ENCODE measurements around the gene AGMO. TPM values are rescaled to one million over a fixed set of nuclear protein-coding genes. Genes with fewer than 3 reads are reported as not detected.

Gene AGMO
- total RNA-seq, 3 donors from 2014 or later = 1.4 to 4.3 (median 1.6) TPM

DNA sequence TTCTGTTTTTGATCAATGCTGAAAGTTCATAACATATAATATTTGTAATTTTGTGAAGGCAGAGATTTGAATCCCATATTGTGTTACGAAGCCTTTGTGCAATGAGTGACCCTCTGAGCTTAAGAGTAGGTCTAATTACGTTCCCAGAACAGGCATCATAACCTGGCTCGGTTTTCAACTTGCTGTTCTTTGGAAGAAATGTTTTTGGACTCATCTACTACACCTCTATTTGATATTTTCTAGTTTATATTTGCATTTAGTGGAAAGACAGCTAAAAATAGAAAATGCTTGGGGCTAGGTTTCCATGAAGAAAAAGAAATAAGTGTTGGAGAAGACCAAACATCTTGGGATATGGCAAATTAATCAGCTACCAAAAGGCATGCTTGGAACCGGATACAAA lies 234.8 kb downstream of the AGMO start:
- Histone ChIP-seq H3K4me3 (no peak overlapping the region), H3K36me3 (no peaks in the 10 kb centered on the region), H3K27me3 (no peaks in the 10 kb centered on the region), H3K27ac (no peak overlapping the region), H3K4me1 (no peaks in the 10 kb centered on the region), H3K9me3 (no peaks in the 10 kb centered on the region)
- no peak for DNase-seq (ENCODE audit: low spot score in 2 of 2)
- intact Hi-C loops (cut with DNase I; ENCODE audit: low total_unique reads) = no loop called here
- TF ChIP-seq POLR2A (IDR thresholded peaks at IDR 0.05) (no peak), CTCF (IDR thresholded peaks at IDR 0.05) (no peak), POLR2AphosphoS5 (IDR thresholded peaks at IDR 0.05) (no peak)

DNA sequence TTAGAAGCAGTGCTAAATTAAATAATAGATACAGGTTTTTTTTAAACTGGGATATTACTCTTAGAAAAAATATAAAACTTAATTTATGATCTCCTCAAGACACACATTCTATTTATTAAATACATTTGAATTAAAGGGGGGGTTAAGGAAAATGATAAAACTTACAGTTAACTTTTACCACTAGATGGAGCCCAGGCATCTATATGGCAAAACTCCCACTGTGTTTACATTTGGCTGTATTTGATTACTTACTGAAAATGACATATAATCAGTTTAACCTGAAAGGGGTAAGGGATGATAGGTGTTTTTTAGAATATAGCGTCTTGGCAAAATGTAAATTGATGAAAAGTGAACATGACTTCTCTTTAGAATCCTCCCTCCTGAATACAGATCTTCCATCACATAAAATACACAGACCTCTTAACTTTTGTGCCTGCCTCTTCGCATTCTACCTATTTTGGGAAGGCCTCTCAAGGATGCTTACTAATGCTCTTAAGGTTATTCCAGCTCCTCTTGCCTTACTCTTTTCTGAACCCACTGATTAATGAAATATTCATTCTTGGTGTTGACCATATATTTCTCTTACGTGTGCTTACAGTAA lies 235.7 kb downstream of the AGMO start:
- Histone ChIP-seq H3K27ac (no peak overlapping the region), H3K4me3 (no peak overlapping the region), H3K9me3 (no peaks in the 10 kb centered on the region), H3K4me1 (no peaks in the 10 kb centered on the region), H3K36me3 (no peaks in the 10 kb centered on the region), H3K27me3 (no peaks in the 10 kb centered on the region)
- DNase-seq (ENCODE audit: low spot score in 2 of 2) = no peak
- intact Hi-C loops (cut with DNase I; ENCODE audit: low total_unique reads) = no loop called here
- TF ChIP-seq POLR2AphosphoS5 (IDR thresholded peaks at IDR 0.05) = no peak
- TF ChIP-seq POLR2A (IDR thresholded peaks at IDR 0.05) = no peak
- TF ChIP-seq CTCF (IDR thresholded peaks at IDR 0.05) = peak in 1 of 3 donors; percentile 21

DNA sequence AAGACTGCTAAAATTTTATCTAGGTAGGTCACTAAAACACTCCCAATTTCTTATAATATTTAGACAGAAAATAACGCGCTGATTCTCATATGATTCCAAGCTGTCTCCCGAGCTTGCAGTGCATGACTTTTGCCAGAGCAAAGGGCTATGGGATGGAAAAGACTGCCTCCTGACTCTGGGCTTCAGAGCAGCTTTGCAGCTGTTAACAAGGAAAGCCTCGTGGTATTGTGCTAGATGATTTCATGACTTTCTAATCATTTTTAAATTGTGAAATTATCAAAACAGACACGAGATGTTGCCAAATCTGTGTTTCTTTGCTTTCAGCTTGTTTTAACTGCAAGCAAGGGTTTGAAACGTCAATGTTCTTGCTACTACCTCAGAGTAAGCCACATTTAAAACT lies 238.3 kb downstream of the AGMO start:
- H3K4me1 ChIP-seq = no peaks in the 10 kb centered on the region
- intact Hi-C loops (cut with DNase I; ENCODE audit: low total_unique reads) = no loop called here
- no peak overlapping the region for H3K27ac ChIP-seq
- H3K4me3 ChIP-seq = no peak overlapping the region
- H3K27me3 ChIP-seq = no peaks in the 10 kb centered on the region
- TF ChIP-seq CTCF (IDR thresholded peaks at IDR 0.05) = no peak
- no peak for TF ChIP-seq POLR2A (IDR thresholded peaks at IDR 0.05)
- TF ChIP-seq POLR2AphosphoS5 (IDR thresholded peaks at IDR 0.05) = no peak
- DNase-seq (ENCODE audit: low spot score in 2 of 2) = no peak
- H3K36me3 ChIP-seq = peaks cover 3% of the 10 kb centered on the region
- no peaks in the 10 kb centered on the region for H3K9me3 ChIP-seq

DNA sequence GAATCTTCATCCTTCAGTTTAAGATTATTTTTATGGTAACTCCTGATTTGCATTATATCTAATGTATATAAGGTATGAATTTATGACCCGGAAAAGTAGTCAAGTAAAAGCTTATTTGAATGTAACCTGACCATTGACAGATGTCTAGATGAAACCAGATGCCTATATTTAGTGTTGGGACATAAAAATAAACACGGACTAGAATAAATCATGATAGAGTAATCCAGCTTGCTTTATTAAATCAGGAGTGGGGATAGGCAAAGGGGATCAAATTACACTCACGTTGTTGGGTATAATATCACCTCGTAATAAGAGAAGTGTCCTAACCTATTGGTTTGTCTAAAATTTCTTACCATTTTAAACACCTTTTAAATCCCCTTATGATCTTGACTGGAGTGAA lies 244.6 kb downstream of the AGMO start:
- TF ChIP-seq POLR2AphosphoS5 (IDR thresholded peaks at IDR 0.05) = no peak
- no peak for TF ChIP-seq POLR2A (IDR thresholded peaks at IDR 0.05)
- no peak for TF ChIP-seq CTCF (IDR thresholded peaks at IDR 0.05)
- H3K4me3 ChIP-seq = no peak overlapping the region
- no peaks in the 10 kb centered on the region for H3K9me3 ChIP-seq
- H3K27ac ChIP-seq = no peak overlapping the region
- intact Hi-C loops (cut with DNase I; ENCODE audit: low total_unique reads) = no loop called here
- peaks cover 3% of the 10 kb centered on the region for H3K36me3 ChIP-seq
- no peaks in the 10 kb centered on the region for H3K27me3 ChIP-seq
- H3K4me1 ChIP-seq = no peaks in the 10 kb centered on the region
- no peak for DNase-seq (ENCODE audit: low spot score in 2 of 2)

- H3K4me1 ChIP-seq = no peaks in the 10 kb centered on the region
- intact Hi-C loops (cut with DNase I; ENCODE audit: low total_unique reads) = no loop called here
- H3K36me3 ChIP-seq = peaks cover 3% of the 10 kb centered on the region
- H3K27me3 ChIP-seq = no peaks in the 10 kb centered on the region
- TF ChIP-seq POLR2A (IDR thresholded peaks at IDR 0.05) (no peak), POLR2AphosphoS5 (IDR thresholded peaks at IDR 0.05) (no peak), CTCF (IDR thresholded peaks at IDR 0.05) (no peak)
- H3K4me3 ChIP-seq = no peak overlapping the region
- H3K9me3 ChIP-seq = no peaks in the 10 kb centered on the region
- DNase-seq (ENCODE audit: low spot score in 2 of 2) = no peak
- H3K27ac ChIP-seq = no peak overlapping the region
Measured at GRCh38 chr7:15315678-15316077, 246.1 kb downstream of the AGMO start.

All from breast epithelium (tissue), 4 donors.